NT2/D1 (cell line): ENCODE data around the gene PIGT.

Experiments
- SUZ12 ChIP-seq: IDR thresholded peaks from 2 replicates; pipeline ENCODE4 v1.6.1; 2011; ENCODE audit not compliant: insufficient read length, insufficient read depth; ENCODE audit errors: extremely low read depth
- YY1 ChIP-seq: IDR thresholded peaks from 2 replicates; pipeline ENCODE4 v1.6.1; 2011; ENCODE audit not compliant: insufficient read length, insufficient read depth
- ZNF274 ChIP-seq: IDR thresholded peaks from 2 replicates; pipeline ENCODE4 v1.6.1; 2011; ENCODE audit warnings: mild to moderate bottlenecking, low read depth, low read length

DNA sequence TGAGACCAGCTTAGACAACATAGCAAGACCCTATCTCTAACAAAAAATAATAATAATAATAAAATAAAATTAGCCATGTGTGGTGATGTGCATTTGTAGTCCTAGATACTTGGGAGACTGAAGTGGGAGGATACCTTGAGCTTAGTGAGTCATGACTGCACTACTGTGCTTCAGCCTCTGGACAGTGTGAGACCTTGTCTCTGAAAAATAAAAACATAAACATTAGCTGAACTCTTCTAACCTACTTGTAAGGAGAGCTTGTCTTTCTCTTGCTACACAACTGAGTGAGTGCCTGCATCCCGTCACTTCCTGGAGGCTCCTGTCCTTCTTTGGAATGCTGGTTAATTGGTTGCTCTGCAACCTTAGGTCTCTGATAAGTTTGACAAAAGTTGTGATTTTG is 13.0 kb upstream of the PIGT start:
- TF ChIP-seq ZNF274: no peak
- no peak for TF ChIP-seq YY1
- no peak for TF ChIP-seq SUZ12
